Glutamatergic neuron (in vitro differentiated cells): ENCODE measurements around the gene PDGFRA. TPM values are rescaled to one million over a fixed set of nuclear protein-coding genes. Genes with fewer than 3 reads are reported as not detected.
A peak's percentile ranks its signal among the peaks of the same experiment; 100 is the strongest.
"Not testable (repeated sequence)": the region's sequence is repeated elsewhere in the genome, so short reads cannot be mapped to it uniquely, and the experiment has no call there.

Source experiments
- DNase-seq: peaks from one replicate; pipeline ENCODE4 v3.0.0; 2022
- H3K27ac Mint-ChIP-seq: one replicate; pipeline ENCODE4 v1.8.0; 2020; ENCODE audit warnings: mild to moderate bottlenecking, mixed read lengths, inconsistent platforms; ENCODE audit not compliant: unreplicated experiment
- H3K27me3 Mint-ChIP-seq: one replicate; pipeline ENCODE4 v1.8.0; 2020; ENCODE audit warnings: mild to moderate bottlenecking, moderate library complexity, mixed read lengths, inconsistent platforms; ENCODE audit not compliant: unreplicated experiment
- H3K36me3 Mint-ChIP-seq: one replicate; pipeline ENCODE4 v1.8.0; 2020; ENCODE audit warnings: mild to moderate bottlenecking, mixed read lengths, inconsistent platforms; ENCODE audit not compliant: unreplicated experiment
- H3K4me1 Mint-ChIP-seq: one replicate; pipeline ENCODE4 v1.8.0; 2020; ENCODE audit warnings: mild to moderate bottlenecking, low read depth, mixed read lengths, inconsistent platforms; ENCODE audit not compliant: unreplicated experiment
- H3K4me3 Mint-ChIP-seq: one replicate; pipeline ENCODE4 v1.8.0; 2020; ENCODE audit warnings: mild to moderate bottlenecking, mixed read lengths, inconsistent platforms; ENCODE audit not compliant: unreplicated experiment
- H3K9me3 Mint-ChIP-seq: one replicate; pipeline ENCODE4 v1.8.0; 2020; ENCODE audit warnings: mild to moderate bottlenecking, moderate library complexity, mixed read lengths, inconsistent platforms; ENCODE audit not compliant: unreplicated experiment
- total RNA-seq: library from RNA; stranded (reverse); fragmentation: NEBNext Ultra II Directional; extraction: Animal tissue kit (Norgen Biotek cat#: 25700); gene quantifications from one replicate; pipeline ENCODE4 v1.2.1, GENCODE V29; 2021; ENCODE audit not compliant: unreplicated experiment
- TF ChIP-seq, protein P1 (sequence below): fragments of 200-600 bp; sonication (generic); IDR thresholded peaks from one replicate; pipeline ENCODE4 v1.5.0; 2021; ENCODE audit not compliant: partially characterized antibody, unreplicated experiment

The PDGFRA gene
- total RNA-seq, 1 donor from 2014 or later = 14.1 TPM

GRCh38 chr4:54233697-54234496 lies 4.8 kb downstream of the PDGFRA start:
- H3K27me3 Mint-ChIP-seq = peaks cover 10% of the 10 kb centered on the region
- peaks cover 5% of the 10 kb centered on the region for H3K4me1 Mint-ChIP-seq
- DNase-seq = peak; percentile 84
- peak overlapping the region; percentile 90 for H3K4me3 Mint-ChIP-seq
- H3K36me3 Mint-ChIP-seq = peaks cover 7% of the 10 kb centered on the region
- H3K9me3 Mint-ChIP-seq = peaks cover 6% of the 10 kb centered on the region
- no peak overlapping the region for H3K27ac Mint-ChIP-seq
- TF ChIP-seq, protein P1, sequence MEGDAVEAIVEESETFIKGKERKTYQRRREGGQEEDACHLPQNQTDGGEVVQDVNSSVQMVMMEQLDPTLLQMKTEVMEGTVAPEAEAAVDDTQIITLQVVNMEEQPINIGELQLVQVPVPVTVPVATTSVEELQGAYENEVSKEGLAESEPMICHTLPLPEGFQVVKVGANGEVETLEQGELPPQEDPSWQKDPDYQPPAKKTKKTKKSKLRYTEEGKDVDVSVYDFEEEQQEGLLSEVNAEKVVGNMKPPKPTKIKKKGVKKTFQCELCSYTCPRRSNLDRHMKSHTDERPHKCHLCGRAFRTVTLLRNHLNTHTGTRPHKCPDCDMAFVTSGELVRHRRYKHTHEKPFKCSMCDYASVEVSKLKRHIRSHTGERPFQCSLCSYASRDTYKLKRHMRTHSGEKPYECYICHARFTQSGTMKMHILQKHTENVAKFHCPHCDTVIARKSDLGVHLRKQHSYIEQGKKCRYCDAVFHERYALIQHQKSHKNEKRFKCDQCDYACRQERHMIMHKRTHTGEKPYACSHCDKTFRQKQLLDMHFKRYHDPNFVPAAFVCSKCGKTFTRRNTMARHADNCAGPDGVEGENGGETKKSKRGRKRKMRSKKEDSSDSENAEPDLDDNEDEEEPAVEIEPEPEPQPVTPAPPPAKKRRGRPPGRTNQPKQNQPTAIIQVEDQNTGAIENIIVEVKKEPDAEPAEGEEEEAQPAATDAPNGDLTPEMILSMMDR = peak; percentile 96

GRCh38 chr4:54234497-54235205 lies 5.6 kb downstream of the PDGFRA start:
- Mint-ChIP-seq H3K27me3 (peaks cover 5% of the 10 kb centered on the region), H3K27ac (peak overlapping the region; percentile 8), H3K36me3 (peaks cover 11% of the 10 kb centered on the region), H3K4me1 (peaks cover 5% of the 10 kb centered on the region), H3K4me3 (peak overlapping the region; percentile 90), H3K9me3 (peaks cover 7% of the 10 kb centered on the region)
- DNase-seq = no peak
- TF ChIP-seq, protein P1 = peak; percentile 63

DNA sequence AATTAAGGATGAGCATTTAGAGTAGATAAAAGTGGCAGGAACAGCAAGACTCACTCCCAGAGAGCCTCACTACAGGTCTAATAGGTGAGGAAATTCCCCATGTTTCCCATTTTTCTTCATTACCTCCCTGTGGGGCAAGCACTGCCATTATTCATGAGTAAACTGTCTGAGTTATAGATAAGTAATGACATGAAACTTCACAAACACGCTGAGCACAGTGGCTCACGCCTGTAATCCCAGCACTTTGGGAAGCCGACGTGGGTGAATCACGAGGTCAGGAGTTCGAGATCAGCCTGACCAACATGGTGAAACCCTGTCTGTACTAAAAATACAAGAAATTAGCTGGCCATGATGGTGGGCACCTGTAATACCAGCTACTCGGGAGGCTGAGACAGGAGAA lies 7.2 kb downstream of the PDGFRA start:
- not testable (repeated sequence) for H3K9me3 Mint-ChIP-seq, DNase-seq, H3K27ac Mint-ChIP-seq, H3K27me3 Mint-ChIP-seq, H3K4me3 Mint-ChIP-seq, H3K4me1 Mint-ChIP-seq
- H3K36me3 Mint-ChIP-seq = peaks cover 15% of the 10 kb centered on the region

- H3K36me3 Mint-ChIP-seq = peaks cover 15% of the 10 kb centered on the region
- peaks cover 2% of the 10 kb centered on the region for H3K27me3 Mint-ChIP-seq
- peaks cover 3% of the 10 kb centered on the region for H3K4me1 Mint-ChIP-seq
- DNase-seq = no peak
- peaks cover 8% of the 10 kb centered on the region for H3K9me3 Mint-ChIP-seq
- no peak overlapping the region for H3K27ac Mint-ChIP-seq
- no peak overlapping the region for H3K4me3 Mint-ChIP-seq
- TF ChIP-seq, protein P1 = no peak
Measured at GRCh38 chr4:54237770-54238169, 8.7 kb downstream of the PDGFRA start.

GRCh38 chr4:54238389-54238788 lies 9.3 kb downstream of the PDGFRA start:
- Mint-ChIP-seq H3K9me3 (peaks cover 10% of the 10 kb centered on the region), H3K4me1 (peaks cover 3% of the 10 kb centered on the region), H3K36me3 (peaks cover 20% of the 10 kb centered on the region), H3K4me3 (no peak overlapping the region), H3K27ac (no peak overlapping the region), H3K27me3 (peaks cover 3% of the 10 kb centered on the region)
- DNase-seq = no peak
- TF ChIP-seq, protein P1 = no peak

- not testable (repeated sequence) for DNase-seq, H3K27me3 Mint-ChIP-seq, H3K4me1 Mint-ChIP-seq, H3K4me3 Mint-ChIP-seq, H3K27ac Mint-ChIP-seq
- Mint-ChIP-seq H3K36me3 (peaks cover 30% of the 10 kb centered on the region), H3K9me3 (peaks cover 11% of the 10 kb centered on the region)
Measured at GRCh38 chr4:54241268-54241823, 12.3 kb downstream of the PDGFRA start.

GRCh38 chr4:54243541-54243940 lies 14.4 kb downstream of the PDGFRA start:
- not testable (repeated sequence) for DNase-seq, H3K4me3 Mint-ChIP-seq
- H3K36me3 Mint-ChIP-seq = peaks cover 24% of the 10 kb centered on the region

GRCh38 chr4:54252312-54252711 lies 23.2 kb downstream of the PDGFRA start:
- H3K4me3 Mint-ChIP-seq, H3K9me3 Mint-ChIP-seq, H3K36me3 Mint-ChIP-seq, H3K27ac Mint-ChIP-seq, DNase-seq, H3K27me3 Mint-ChIP-seq: not testable (repeated sequence)
- peaks cover 17% of the 10 kb centered on the region for H3K4me1 Mint-ChIP-seq

More at GRCh38 chr4:54243541-54243940, 14.4 kb downstream of the PDGFRA start:
- peaks cover 14% of the 10 kb centered on the region for H3K9me3 Mint-ChIP-seq
- not testable (repeated sequence) for H3K27me3 Mint-ChIP-seq, H3K4me1 Mint-ChIP-seq, H3K27ac Mint-ChIP-seq
